ENCODE results near the gene UBAP1L.
"Not testable (repeated sequence)": the region's sequence is repeated elsewhere in the genome, so short reads cannot be mapped to it uniquely, and the experiment has no call there.

The UBAP1L gene

GRCh38 chr15:65044724-65045481 lies 70.1 kb downstream of the UBAP1L start, which contains the start of gene SLC51B:
Gene SLC51B, plus strand, starts transcription at chr15:65045387. Its CDS starts 4,618 bp downstream, at chr15:65050005.
- DNase-seq: no peak

- not testable (repeated sequence) for DNase-seq
Observed at GRCh38 chr15:65044218-65044617, 70.8 kb downstream of the UBAP1L start.

GRCh38 chr15:65042776-65043327 lies 72.1 kb downstream of the UBAP1L start:
- DNase-seq: no peak
